M059J (cell line): ENCODE measurements around the gene ZBTB2. TPM values are rescaled to one million over a fixed set of nuclear protein-coding genes. Genes with fewer than 3 reads are reported as not detected.
A peak's percentile ranks its signal among the peaks of the same experiment; 100 is the strongest.

ENCODE experiments used
- DNase-seq: peaks from one replicate; pipeline ENCODE4 v3.0.0-alpha.2; 2012; ENCODE audit warnings: low read depth
- total RNA-seq: library from RNA; depleted of rRNA; stranded (reverse); fragments of >200 nt; shearing (Covaris generic); gene quantifications from 2 replicates; pipeline ENCODE4 v1.2.3, GENCODE V29; 2014; rRNA removed

The ZBTB2 gene
- total RNA-seq = 24.5 and 26.4 TPM in 2 replicates

GRCh38 chr6:151391471-151392413 is at the start of gene ZBTB2:
ZBTB2 (minus strand) TSS chr6:151391559; CDS start chr6:151373637, 17,922 bp downstream.
- peak; percentile 86 for DNase-seq

GRCh38 chr6:151440930-151441329 is 49.6 kb upstream of the ZBTB2 start:
- peak; percentile 26 for DNase-seq

- DNase-seq = no peak
Measured at GRCh38 chr6:151440498-151440897, 49.1 kb upstream of the ZBTB2 start.

GRCh38 chr6:151437401-151437800 is 46.0 kb upstream of the ZBTB2 start:
- peak; percentile 32 for DNase-seq

- DNase-seq = peak; percentile 35
Measured at GRCh38 chr6:151436802-151437201, 45.4 kb upstream of the ZBTB2 start.

GRCh38 chr6:151436300-151436699 is 44.9 kb upstream of the ZBTB2 start:
- DNase-seq = no peak

GRCh38 chr6:151434369-151434768 is 43.0 kb upstream of the ZBTB2 start:
- no peak for DNase-seq

- DNase-seq = no peak
Measured at GRCh38 chr6:151432651-151433050, 41.3 kb upstream of the ZBTB2 start.

GRCh38 chr6:151431337-151431736 is 40.0 kb upstream of the ZBTB2 start:
- DNase-seq = no peak

GRCh38 chr6:151430886-151431285 is 39.5 kb upstream of the ZBTB2 start:
- DNase-seq = no peak

GRCh38 chr6:151428093-151428735 is 36.9 kb upstream of the ZBTB2 start:
- DNase-seq = no peak

- peak; percentile 79 for DNase-seq
Measured at GRCh38 chr6:151425561-151425960, 34.2 kb upstream of the ZBTB2 start.

GRCh38 chr6:151422981-151423380 is 31.6 kb upstream of the ZBTB2 start:
- no peak for DNase-seq

GRCh38 chr6:151417477-151417876 is 26.1 kb upstream of the ZBTB2 start:
- no peak for DNase-seq

- no peak for DNase-seq
Measured at GRCh38 chr6:151414641-151415260, 23.4 kb upstream of the ZBTB2 start.

- DNase-seq = no peak
Measured at GRCh38 chr6:151413372-151414145, 22.2 kb upstream of the ZBTB2 start.

GRCh38 chr6:151412909-151413308 is 21.6 kb upstream of the ZBTB2 start:
- DNase-seq = no peak

GRCh38 chr6:151409679-151410078 is 18.3 kb upstream of the ZBTB2 start:
- no peak for DNase-seq

GRCh38 chr6:151409260-151409659 is 17.9 kb upstream of the ZBTB2 start:
- DNase-seq = no peak

- DNase-seq = no peak
Measured at GRCh38 chr6:151408858-151409257, 17.5 kb upstream of the ZBTB2 start.

GRCh38 chr6:151403919-151404308 is 12.6 kb upstream of the ZBTB2 start:
- DNase-seq = no peak

- DNase-seq = no peak
Measured at GRCh38 chr6:151402228-151402627, 10.9 kb upstream of the ZBTB2 start.
